HG02943 (cell line): ENCODE measurements around the gene LARP7.
A peak's percentile ranks its signal among the peaks of the same experiment; 100 is the strongest.
"Not testable (repeated sequence)": the region's sequence is repeated elsewhere in the genome, so short reads cannot be mapped to it uniquely, and the experiment has no call there.

Experiments
- ATAC-seq: cut with Tn5 transposase; IDR thresholded peaks from one replicate; pipeline ENCODE4 v1.9.1; 2021; ENCODE audit warnings: mild to moderate bottlenecking, low read depth, moderate library complexity; ENCODE audit not compliant: unreplicated experiment

LARP7 gene

GRCh38 chr4:112636688-112637551 lies at the start of gene LARP7, which contains the start of gene ZGRF1:
LARP7 (plus strand) TSS chr4:112637143; CDS start chr4:112644670, 7,527 bp downstream.
ZGRF1 (minus strand) TSS chr4:112636909; CDS start chr4:112633176, 3,733 bp downstream.
- ATAC-seq = peak; percentile 93

- ATAC-seq = no peak
Observed at GRCh38 chr4:112589206-112589605, 47.7 kb upstream of the LARP7 start.

- no peak for ATAC-seq
Observed at GRCh38 chr4:112591593-112591992, 45.4 kb upstream of the LARP7 start.

- no peak for ATAC-seq
Observed at GRCh38 chr4:112592717-112593116, 44.2 kb upstream of the LARP7 start.

GRCh38 chr4:112593438-112594133 lies 43.4 kb upstream of the LARP7 start:
- ATAC-seq = no peak

GRCh38 chr4:112594993-112595392 lies 42.0 kb upstream of the LARP7 start:
- ATAC-seq = no peak

GRCh38 chr4:112604589-112604988 lies 32.4 kb upstream of the LARP7 start:
- ATAC-seq = peak; percentile 70

- ATAC-seq = not testable (repeated sequence)
Observed at GRCh38 chr4:112612814-112613213, 24.1 kb upstream of the LARP7 start.

- no peak for ATAC-seq
Observed at GRCh38 chr4:112616984-112617383, 20.0 kb upstream of the LARP7 start.

GRCh38 chr4:112626228-112626627 lies 10.7 kb upstream of the LARP7 start:
- ATAC-seq = no peak

GRCh38 chr4:112633477-112634235 lies 3.3 kb upstream of the LARP7 start:
- no peak for ATAC-seq

- no peak for ATAC-seq
Observed at GRCh38 chr4:112637552-112637866, 566 bp downstream of the LARP7 start.

- ATAC-seq = no peak
Observed at GRCh38 chr4:112642526-112642925, 5.6 kb downstream of the LARP7 start.

- ATAC-seq = not testable (repeated sequence)
Observed at GRCh38 chr4:112644595-112645535, 7.9 kb downstream of the LARP7 start.

- no peak for ATAC-seq
Observed at GRCh38 chr4:112645541-112646329, 8.8 kb downstream of the LARP7 start.

- no peak for ATAC-seq
Observed at GRCh38 chr4:112646632-112647537, 9.9 kb downstream of the LARP7 start.

- ATAC-seq = no peak
Observed at GRCh38 chr4:112647785-112648184, 10.8 kb downstream of the LARP7 start.
